ENCODE results near the gene WDR82. TPM values are rescaled to one million over a fixed set of nuclear protein-coding genes. Genes with fewer than 3 reads are reported as not detected.

Gene WDR82
- total RNA-seq, 1 donor from 2014 or later = 96.8 TPM

GRCh38 chr3:52208556-52208955 is 69.9 kb downstream of the WDR82 start:
- no peaks in the 10 kb centered on the region for H3K4me1 Mint-ChIP-seq (ENCODE audit: unreplicated experiment)
- peaks cover 40% of the 10 kb centered on the region for H3K36me3 Mint-ChIP-seq
- H3K27ac Mint-ChIP-seq = no peak overlapping the region
- H3K27me3 Mint-ChIP-seq = no peaks in the 10 kb centered on the region
- H3K9me3 Mint-ChIP-seq = no peaks in the 10 kb centered on the region
- H3K4me3 Mint-ChIP-seq = no peak overlapping the region
- DNase-seq (ENCODE audit: extremely low spot score, unreplicated experiment) = no peak
- TF ChIP-seq CTCF (conservative IDR thresholded peaks at IDR 0.05) = no peak

GRCh38 chr3:52205727-52206372 is 72.6 kb downstream of the WDR82 start:
- Mint-ChIP-seq H3K36me3 (peaks cover 40% of the 10 kb centered on the region), H3K27ac (no peak overlapping the region), H3K9me3 (no peaks in the 10 kb centered on the region), H3K4me3 (no peak overlapping the region), H3K27me3 (no peaks in the 10 kb centered on the region), H3K4me1 (ENCODE audit: unreplicated experiment) (no peaks in the 10 kb centered on the region)
- no peak for DNase-seq (ENCODE audit: extremely low spot score, unreplicated experiment)
- no peak for TF ChIP-seq CTCF (conservative IDR thresholded peaks at IDR 0.05)

Small RNA genes lying within 50 kb of the gene (microRNA-seq; reads per million reads assigned to microRNA genes)
- gene MIR135A1 (5.0 reads per million, percentile 18 among the genes with 10 or more reads in this experiment), gene MIRLET7G (18,850 reads per million, percentile 98 among the genes with 10 or more reads in this experiment)

Other genes with a start within 250 kb of the WDR82 start
- 11.9 and 25.9 TPM in 2 replicates for gene DUSP7, start 222.1 kb downstream of the WDR82 start, total RNA-seq (ENCODE audit: low replicate concordance)
- 10.5 and 19.1 TPM in 2 replicates for gene POC1A, start 124.2 kb downstream of the WDR82 start, total RNA-seq (ENCODE audit: low replicate concordance)
- 57.1 and 60.8 TPM in 2 replicates for gene ALAS1, start 80.5 kb downstream of the WDR82 start, total RNA-seq (ENCODE audit: low replicate concordance)
- gene TLR9, start 53.0 kb downstream of the WDR82 start, total RNA-seq (ENCODE audit: low replicate concordance) = 0.22 TPM in 1 of 2 replicates, not detected in the other
- gene TWF2, start 39.5 kb downstream of the WDR82 start, total RNA-seq (ENCODE audit: low replicate concordance) = 33.7 and 39.3 TPM in 2 replicates
- 5.2 and 8.0 TPM in 2 replicates for gene PPM1M, start 32.9 kb downstream of the WDR82 start, total RNA-seq (ENCODE audit: low replicate concordance)
- gene GLYCTK, start 9.2 kb upstream of the WDR82 start, total RNA-seq (ENCODE audit: low replicate concordance) = 29.7 and 50.5 TPM in 2 replicates
- 2.6 and 7.3 TPM in 2 replicates for gene DNAH1, start 37.7 kb upstream of the WDR82 start, total RNA-seq (ENCODE audit: low replicate concordance)
- gene BAP1, start 131.4 kb upstream of the WDR82 start, total RNA-seq (ENCODE audit: low replicate concordance) = 80.9 and 106 TPM in 2 replicates
- gene PHF7, start 132.0 kb upstream of the WDR82 start, total RNA-seq (ENCODE audit: low replicate concordance) = 3.9 and 8.2 TPM in 2 replicates
- 0.45 and 0.77 TPM in 2 replicates for gene SEMA3G, start 166.5 kb upstream of the WDR82 start, total RNA-seq (ENCODE audit: low replicate concordance)
- gene TNNC1, start 175.4 kb upstream of the WDR82 start, total RNA-seq (ENCODE audit: low replicate concordance) = 6.6 and 16.6 TPM in 2 replicates
- 105 and 149 TPM in 2 replicates for gene NISCH, start 177.0 kb upstream of the WDR82 start, total RNA-seq (ENCODE audit: low replicate concordance)
- 0.12 TPM in 1 of 2 replicates, not detected in the other for gene STAB1, start 216.7 kb upstream of the WDR82 start, total RNA-seq (ENCODE audit: low replicate concordance)

Measured in type B pancreatic cell (in vitro differentiated cells).